HEK293 (cell line): Measurements from ENCODE around the gene AQP5.

Experiments
- CTCF ChIA-PET: fragments of 350-600 bp; formaldehyde crosslinking; extraction: SDS; loops from one replicate; lab custom pipeline; 2021; ENCODE audit warnings: antibody characterized with exemption; lab: Yijun Ruan, JAX
- POLR2A ChIA-PET: fragments of 300-600 bp; formaldehyde crosslinking; extraction: SDS; loops from one replicate; lab custom pipeline; 2020; ENCODE audit warnings: antibody characterized with exemption, inconsistent platforms; lab: Yijun Ruan, JAX
- H3K27ac ChIP-seq: fragments of 200-500 bp; sonication (Bioruptor generic); 2 replicates; pipeline ENCODE4 v1.5.1; 2014; ENCODE audit warnings: low read depth, low read length, control low read depth, inconsistent platforms; ENCODE audit errors: extremely low read depth
- H3K36me3 ChIP-seq, 2 experiments: fragments of 200-500 bp in 1 of 2; sonication (Bioruptor generic) in 1 of 2; 1 replicate in 1 of 2; 2 replicates in 1 of 2; pipeline ENCODE4 v1.5.1; 2014 to 2017; ENCODE audit warnings: inconsistent platforms in 2 of 2, low read length in 2 of 2; ENCODE audit not compliant: control insufficient read depth in 2 of 2, insufficient read depth in 1 of 2
- H3K4me1 ChIP-seq: fragments of 200-500 bp; sonication (Bioruptor generic); 2 replicates; pipeline ENCODE4 v1.5.1; 2014; ENCODE audit warnings: mild to moderate bottlenecking, low read length, inconsistent platforms; ENCODE audit not compliant: control insufficient read depth, insufficient read depth
- H3K4me3 ChIP-seq: 2 replicates; pipeline ENCODE4 v1.5.1; 2011; ENCODE audit warnings: low read depth, mild to moderate bottlenecking, control low read depth, low read length, moderate library complexity
- H3K9me3 ChIP-seq: fragments of 200-500 bp; sonication (Bioruptor generic); 2 replicates; pipeline ENCODE4 v1.5.1; 2014; ENCODE audit warnings: low read depth, low read length, inconsistent platforms; ENCODE audit not compliant: control insufficient read depth, insufficient read depth
- EGR2 ChIP-seq: fragments of 450-650 bp; formaldehyde crosslinking; IDR thresholded peaks from 2 replicates; pipeline ENCODE4 v1.5.1; 2016; ENCODE audit warnings: low read depth, missing biosample characterization, missing genetic modification characterization
- HOXA7 ChIP-seq: sonication (generic); formaldehyde crosslinking; IDR thresholded peaks from 2 replicates; pipeline ENCODE4 v1.8.1; 2022; ENCODE audit warnings: missing genetic modification reagents, borderline replicate concordance
- KLF9 ChIP-seq: fragments of 450-650 bp; formaldehyde crosslinking; IDR thresholded peaks from 2 replicates; pipeline ENCODE4 v1.5.1; 2016; ENCODE audit warnings: missing biosample characterization, missing genetic modification characterization, low read depth
- SP3 ChIP-seq: fragments of 450-650 bp; formaldehyde crosslinking; IDR thresholded peaks from 2 replicates; pipeline ENCODE4 v1.5.1; 2016; ENCODE audit warnings: missing biosample characterization, missing genetic modification characterization
- ZFHX2 ChIP-seq: fragments of 450-650 bp; formaldehyde crosslinking; conservative IDR thresholded peaks from 2 replicates; pipeline ENCODE4 v1.5.1; 2016; ENCODE audit warnings: missing biosample characterization, missing genetic modification characterization
- ZNF354C ChIP-seq: fragments of 450-650 bp; formaldehyde crosslinking; IDR thresholded peaks from 2 replicates; pipeline ENCODE4 v1.5.1; 2016; ENCODE audit warnings: missing biosample characterization, missing genetic modification characterization, low read depth, borderline replicate concordance
- ZNF558 ChIP-seq: fragments of 450-650 bp; formaldehyde crosslinking; IDR thresholded peaks from 2 replicates; pipeline ENCODE4 v1.5.1; 2016; ENCODE audit warnings: missing biosample characterization, missing genetic modification characterization
- ZNF600 ChIP-seq: fragments of 450-650 bp; formaldehyde crosslinking; IDR thresholded peaks from 2 replicates; pipeline ENCODE4 v1.5.1; 2016; ENCODE audit warnings: missing biosample characterization, missing genetic modification characterization
- ZNF664 ChIP-seq: fragments of 450-650 bp; formaldehyde crosslinking; IDR thresholded peaks from 2 replicates; pipeline ENCODE4 v1.5.1; 2016; ENCODE audit warnings: missing biosample characterization, missing genetic modification characterization
- ZNF677 ChIP-seq: fragments of 450-650 bp; IDR thresholded peaks from 2 replicates; pipeline ENCODE4 v1.5.0; 2018; ENCODE audit warnings: missing biosample characterization, mild to moderate bottlenecking, missing genetic modification characterization, moderate library complexity
- ZNF843 ChIP-seq: fragments of 450-650 bp; formaldehyde crosslinking; IDR thresholded peaks from 2 replicates; pipeline ENCODE4 v1.5.1; 2016; ENCODE audit warnings: missing biosample characterization, missing genetic modification characterization
- TF ChIP-seq, protein P1 (sequence below): fragments of 450-650 bp; formaldehyde crosslinking; IDR thresholded peaks from 2 replicates; pipeline ENCODE4 v1.5.1; 2017; ENCODE audit warnings: missing biosample characterization, missing genetic modification characterization
- TF ChIP-seq, protein P2 (sequence below): fragments of 450-650 bp; formaldehyde crosslinking; IDR thresholded peaks from 2 replicates; pipeline ENCODE4 v1.5.1; 2016; ENCODE audit warnings: missing biosample characterization, missing genetic modification characterization
- TF ChIP-seq, protein P3 (sequence below): fragments of 450-650 bp; formaldehyde crosslinking; optimal IDR thresholded peaks from 2 replicates; pipeline ENCODE3; 2016; ENCODE audit warnings: missing biosample characterization, mild to moderate bottlenecking, missing genetic modification characterization

Gene AQP5

DNA sequence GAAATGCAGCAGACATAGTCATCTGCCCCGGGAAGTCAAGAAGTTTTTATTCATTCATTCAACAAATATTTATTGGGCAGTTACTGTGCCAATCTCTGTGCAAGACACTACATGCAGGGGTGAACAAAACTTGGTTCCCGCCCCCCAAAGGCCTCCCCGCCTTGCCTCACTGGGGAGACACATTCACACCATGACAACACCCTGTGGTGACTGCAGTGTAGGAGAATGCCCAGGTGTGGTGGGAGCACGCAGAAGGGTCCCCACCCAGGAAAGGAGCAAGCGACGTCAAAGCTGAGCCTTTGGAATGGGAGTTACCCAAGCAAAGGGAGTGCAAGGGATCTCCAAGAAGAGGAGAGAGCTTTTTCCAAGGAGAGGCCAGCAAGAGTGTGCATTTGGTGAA lies 9.5 kb downstream of the AQP5 start:
- TF ChIP-seq, protein P1, sequence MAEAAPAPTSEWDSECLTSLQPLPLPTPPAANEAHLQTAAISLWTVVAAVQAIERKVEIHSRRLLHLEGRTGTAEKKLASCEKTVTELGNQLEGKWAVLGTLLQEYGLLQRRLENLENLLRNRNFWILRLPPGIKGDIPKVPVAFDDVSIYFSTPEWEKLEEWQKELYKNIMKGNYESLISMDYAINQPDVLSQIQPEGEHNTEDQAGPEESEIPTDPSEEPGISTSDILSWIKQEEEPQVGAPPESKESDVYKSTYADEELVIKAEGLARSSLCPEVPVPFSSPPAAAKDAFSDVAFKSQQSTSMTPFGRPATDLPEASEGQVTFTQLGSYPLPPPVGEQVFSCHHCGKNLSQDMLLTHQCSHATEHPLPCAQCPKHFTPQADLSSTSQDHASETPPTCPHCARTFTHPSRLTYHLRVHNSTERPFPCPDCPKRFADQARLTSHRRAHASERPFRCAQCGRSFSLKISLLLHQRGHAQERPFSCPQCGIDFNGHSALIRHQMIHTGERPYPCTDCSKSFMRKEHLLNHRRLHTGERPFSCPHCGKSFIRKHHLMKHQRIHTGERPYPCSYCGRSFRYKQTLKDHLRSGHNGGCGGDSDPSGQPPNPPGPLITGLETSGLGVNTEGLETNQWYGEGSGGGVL, result no peak
- TF ChIP-seq ZFHX2 (tag by site-specific recombination) (no peak), ZNF843 (tag by site-specific recombination) (no peak), HOXA7 (no peak), KLF9 (no peak)
- Histone ChIP-seq H3K9me3 (no peaks in the 10 kb centered on the region), H3K4me3 (no peak overlapping the region), H3K27ac (no peak overlapping the region), H3K36me3 (no peaks in the 10 kb centered on the region), H3K4me1 (no peaks in the 10 kb centered on the region)
- ChIA-PET POLR2A (no interaction called here), CTCF (interaction anchor here (0.6 to 6.7 kb wide), 2 partner anchors 55 to 99 kb away, joined by 3 to 88 read pairs; no protein-coding TSS in a partner anchor)

DNA sequence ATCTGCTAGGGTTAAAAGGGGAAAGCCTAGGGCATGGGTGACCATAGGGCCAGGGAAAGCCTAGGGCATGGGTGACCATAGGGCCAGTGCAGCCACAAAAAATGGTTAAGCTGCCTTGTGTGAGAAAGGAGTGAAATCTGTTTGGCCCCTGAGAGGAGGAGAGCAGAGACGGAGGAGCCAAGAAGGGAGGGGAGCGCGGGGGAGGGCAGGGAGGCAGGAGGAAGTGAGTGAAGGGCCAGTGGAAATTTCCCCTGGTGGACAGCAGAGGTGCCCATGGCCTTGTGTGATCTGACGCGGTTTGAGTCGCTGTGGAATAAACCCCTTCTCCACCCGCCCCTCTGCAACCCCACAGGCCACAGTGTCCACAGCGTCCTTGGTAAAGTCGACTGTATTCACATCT lies 10.5 kb downstream of the AQP5 start:
- Histone ChIP-seq H3K27ac (no peak overlapping the region), H3K4me3 (no peak overlapping the region), H3K9me3 (no peaks in the 10 kb centered on the region), H3K36me3 (no peaks in the 10 kb centered on the region), H3K4me1 (no peaks in the 10 kb centered on the region)
- ChIA-PET POLR2A (no interaction called here), CTCF (interaction anchor here (0.8 kb wide), 1 partner anchor 9 kb away, joined by 5 read pairs; no protein-coding TSS in a partner anchor)
- TF ChIP-seq ZNF600 (no peak), SP3 (tag by site-specific recombination) (no peak), ZNF664 (tag by site-specific recombination) (no peak), ZNF677 (tag by site-specific recombination) (no peak), ZNF558 (no peak)
- TF ChIP-seq, protein P2, sequence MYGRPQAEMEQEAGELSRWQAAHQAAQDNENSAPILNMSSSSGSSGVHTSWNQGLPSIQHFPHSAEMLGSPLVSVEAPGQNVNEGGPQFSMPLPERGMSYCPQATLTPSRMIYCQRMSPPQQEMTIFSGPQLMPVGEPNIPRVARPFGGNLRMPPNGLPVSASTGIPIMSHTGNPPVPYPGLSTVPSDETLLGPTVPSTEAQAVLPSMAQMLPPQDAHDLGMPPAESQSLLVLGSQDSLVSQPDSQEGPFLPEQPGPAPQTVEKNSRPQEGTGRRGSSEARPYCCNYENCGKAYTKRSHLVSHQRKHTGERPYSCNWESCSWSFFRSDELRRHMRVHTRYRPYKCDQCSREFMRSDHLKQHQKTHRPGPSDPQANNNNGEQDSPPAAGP (tag by site-specific recombination), result no peak

DNA sequence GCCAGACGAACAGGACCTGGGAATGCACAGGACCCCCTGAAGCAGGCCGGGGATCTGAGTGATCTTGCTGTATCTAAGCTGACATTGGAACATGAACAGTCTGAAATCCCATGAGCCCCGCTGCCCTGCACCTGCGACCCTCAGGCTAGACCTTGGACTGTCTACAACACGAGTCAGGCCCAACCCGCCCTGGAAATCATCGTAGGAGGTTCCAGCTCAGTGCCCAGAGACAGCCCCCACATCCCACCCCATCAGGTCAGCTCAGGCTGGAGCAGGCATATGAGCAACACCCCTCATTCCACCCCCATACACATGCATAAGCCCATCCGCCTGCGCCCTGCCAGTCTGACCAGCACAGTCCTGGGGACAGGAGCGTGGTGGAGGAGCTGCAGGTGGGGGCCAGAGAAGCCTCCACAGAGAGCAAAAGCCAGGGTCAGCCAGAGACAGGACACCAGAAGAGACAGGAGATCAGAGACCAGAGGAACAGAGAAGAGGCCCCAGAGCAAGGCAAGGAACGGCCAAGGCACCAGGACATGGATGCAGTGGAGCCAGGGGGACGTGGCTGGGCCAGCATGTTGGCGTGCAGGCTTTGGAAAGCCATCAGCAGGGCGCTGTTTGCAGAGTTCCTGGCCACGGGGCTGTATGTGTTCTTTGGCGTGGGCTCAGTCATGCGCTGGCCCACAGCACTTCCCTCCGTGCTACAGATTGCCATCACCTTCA lies 11.1 kb downstream of the AQP5 start, which contains the start of gene AQP6:
AQP6 (plus strand) TSS at position 307 of the 720 bp plus-strand sequence; CDS start at position 534, 227 bp downstream.
- Histone ChIP-seq H3K27ac (no peak within 1 kb of the TSS), H3K9me3 (no peaks in the 10 kb centered on the region), H3K4me1 (no peaks in the 10 kb centered on the region), H3K36me3 (no peaks in the 10 kb centered on the region), H3K4me3 (no peak within 1 kb of the TSS)
- ChIA-PET POLR2A (no interaction called here), CTCF (interaction anchor here (0.7 kb wide), 1 partner anchor 391 kb away, joined by 3 read pairs; no protein-coding TSS in a partner anchor)
- TF ChIP-seq, protein P3, sequence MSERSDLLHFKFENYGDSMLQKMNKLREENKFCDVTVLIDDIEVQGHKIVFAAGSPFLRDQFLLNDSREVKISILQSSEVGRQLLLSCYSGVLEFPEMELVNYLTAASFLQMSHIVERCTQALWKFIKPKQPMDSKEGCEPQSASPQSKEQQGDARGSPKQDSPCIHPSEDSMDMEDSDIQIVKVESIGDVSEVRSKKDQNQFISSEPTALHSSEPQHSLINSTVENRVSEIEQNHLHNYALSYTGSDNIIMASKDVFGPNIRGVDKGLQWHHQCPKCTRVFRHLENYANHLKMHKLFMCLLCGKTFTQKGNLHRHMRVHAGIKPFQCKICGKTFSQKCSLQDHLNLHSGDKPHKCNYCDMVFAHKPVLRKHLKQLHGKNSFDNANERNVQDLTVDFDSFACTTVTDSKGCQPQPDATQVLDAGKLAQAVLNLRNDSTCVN, result no peak
- peak; percentile 90 for TF ChIP-seq ZFHX2 (tag by site-specific recombination)
- TF ChIP-seq EGR2, result peak; percentile 96
- TF ChIP-seq ZNF600, result 0 out of 2 replicates have a peak, but pooled peaks have one; percentile 18
- no peak for TF ChIP-seq ZNF354C
